ENCODE measurements around the gene CD276.

GRCh38 chr15:73751511-73751898, 67.3 kb downstream of the CD276 start:
- TF ChIP-seq CTCF (IDR thresholded peaks at IDR 0.05) (no peak), EP300 (IDR thresholded peaks at IDR 0.05) (no peak)
